HL-60/S4 treated with retinoic acid at 250 ng/mL for 4 days and 3 days (cell line): ENCODE results near the gene MAPT.

ENCODE experiments used
- in situ Hi-C: fragments of 300-500 bp; cut with MboI; formaldehyde crosslinking; loops from 2 replicates; pipeline ENCODE4 v1.7.0; 2022; ENCODE audit warnings: low sequenced_read_pairs

Gene MAPT

DNA sequence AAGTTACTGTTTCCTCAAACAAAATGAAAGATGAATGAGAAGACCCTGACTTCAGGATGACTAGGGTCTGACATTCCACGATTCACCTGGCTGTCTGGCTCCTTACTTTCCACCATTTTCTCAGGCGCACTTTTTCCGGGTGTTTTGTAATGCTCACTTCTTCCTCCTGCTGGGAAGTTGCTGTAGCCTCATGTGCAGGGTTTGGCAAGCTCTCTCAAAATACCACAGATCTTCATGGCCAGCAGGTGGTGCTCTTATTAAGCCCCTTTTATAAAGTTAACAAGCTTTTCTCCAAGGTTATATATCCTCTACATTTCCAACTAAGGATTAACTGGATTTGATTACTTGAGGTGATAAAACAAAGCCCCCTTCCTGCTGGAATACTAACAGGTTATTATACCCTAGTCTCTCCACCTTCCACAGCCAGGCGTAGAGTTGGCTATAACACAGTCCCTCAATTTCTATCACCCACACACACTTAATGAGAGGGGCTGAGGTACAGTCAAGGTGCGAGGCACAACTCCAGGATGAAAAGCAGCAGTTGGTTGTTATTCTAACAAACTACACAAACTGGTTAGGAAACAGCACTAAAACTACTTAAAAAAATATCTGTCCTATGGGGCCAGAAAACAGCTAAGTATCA is 150.1 kb downstream of the MAPT start:
- in situ Hi-C loops, result no loop called here

DNA sequence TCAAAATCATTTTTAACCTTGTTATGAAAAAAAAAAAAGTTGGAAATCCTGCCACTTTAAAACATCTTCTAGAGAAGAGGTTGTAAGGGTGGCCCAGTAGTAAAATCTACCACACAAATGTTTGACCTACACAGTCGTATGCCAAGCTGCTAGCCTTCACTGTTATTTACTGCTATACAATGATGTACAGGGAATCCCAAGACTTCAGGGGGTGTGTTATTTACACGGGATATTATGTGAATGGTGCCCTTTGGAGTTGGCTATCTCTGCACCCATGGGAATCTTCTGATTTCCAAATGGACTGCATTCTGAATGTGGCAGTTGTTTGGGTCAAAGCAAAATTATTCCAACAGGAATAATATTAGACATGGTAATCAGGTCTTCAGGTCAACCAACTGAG is 150.6 kb downstream of the MAPT start:
- in situ Hi-C loops, result no loop called here

DNA sequence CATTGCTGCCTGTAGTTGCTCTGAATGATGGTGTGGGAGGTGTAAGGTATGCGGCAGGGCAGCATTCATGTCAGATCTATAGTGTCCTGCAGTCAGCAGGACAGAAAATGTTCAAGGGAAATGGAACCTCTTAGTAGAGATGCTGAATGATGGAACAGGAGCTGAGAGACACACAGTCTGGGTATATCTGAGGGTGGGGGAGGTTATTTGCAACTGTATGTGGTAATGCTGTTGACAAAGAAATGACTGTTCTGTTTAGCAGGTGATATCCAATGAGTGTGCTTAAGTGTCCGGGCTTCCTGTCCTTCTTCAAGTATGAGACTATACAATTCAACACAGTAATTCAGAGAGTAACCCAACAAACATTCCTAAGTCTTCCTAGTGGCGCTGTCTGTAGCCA is 151.3 kb downstream of the MAPT start:
- in situ Hi-C loops, result no loop called here

DNA sequence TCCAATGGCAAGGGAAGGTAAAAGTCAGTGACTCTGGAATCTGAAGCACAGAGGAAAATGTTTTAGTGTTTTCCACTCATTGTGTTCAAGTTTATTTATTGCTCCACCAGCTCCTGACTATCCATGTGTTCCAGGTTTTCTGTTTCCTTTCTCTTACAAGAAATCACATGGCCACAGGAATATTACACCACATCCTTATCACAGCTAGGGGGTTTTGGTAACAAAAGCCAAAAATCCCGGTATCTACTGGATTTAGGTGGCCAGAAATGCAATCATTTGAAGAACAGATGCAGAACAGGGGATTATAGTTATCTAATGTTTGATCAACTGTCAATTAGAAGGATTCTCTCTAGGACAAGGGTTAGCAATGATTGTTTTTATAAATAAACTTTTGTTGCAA is 152.6 kb downstream of the MAPT start:
- in situ Hi-C loops, result no loop called here

DNA sequence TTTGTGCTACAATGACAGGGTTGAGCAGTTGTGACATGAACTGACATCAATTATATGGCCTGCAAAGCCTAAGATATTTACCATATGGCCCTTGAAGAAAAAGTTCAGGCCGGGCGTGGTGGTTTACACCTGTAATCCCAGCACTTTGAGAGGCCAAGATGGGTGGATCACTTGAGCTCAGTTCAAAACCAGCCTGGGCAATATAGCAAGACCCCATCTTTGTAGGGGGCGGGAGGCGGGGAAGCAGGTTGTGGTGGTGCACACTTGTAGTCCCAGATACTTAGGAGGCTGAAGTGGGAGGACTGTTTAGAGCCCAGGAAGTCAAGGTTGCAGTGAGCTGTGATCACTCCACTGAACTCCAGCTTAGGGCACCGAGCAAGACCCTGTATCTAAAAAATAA is 153.0 kb downstream of the MAPT start:
- in situ Hi-C loops, result no loop called here

DNA sequence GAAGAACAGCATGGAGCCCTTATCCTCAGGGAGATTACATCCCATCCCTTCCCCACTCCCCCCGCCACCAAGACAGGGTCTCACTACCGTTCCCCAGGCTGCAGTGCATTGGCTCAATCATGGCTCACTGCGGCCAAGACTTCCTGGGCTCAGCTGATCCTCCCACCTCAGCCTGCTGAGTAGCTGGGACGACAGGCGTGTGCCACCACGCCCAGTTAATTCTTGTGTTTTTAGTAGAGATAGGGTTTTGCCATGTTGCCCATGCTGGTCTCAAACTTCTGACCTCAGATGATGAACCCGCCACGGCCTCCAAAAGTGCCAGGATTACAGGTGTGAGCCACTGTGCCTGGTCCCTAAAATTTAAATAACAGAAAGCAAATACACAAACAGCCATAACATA is 153.5 kb downstream of the MAPT start:
- in situ Hi-C loops, result no loop called here

DNA sequence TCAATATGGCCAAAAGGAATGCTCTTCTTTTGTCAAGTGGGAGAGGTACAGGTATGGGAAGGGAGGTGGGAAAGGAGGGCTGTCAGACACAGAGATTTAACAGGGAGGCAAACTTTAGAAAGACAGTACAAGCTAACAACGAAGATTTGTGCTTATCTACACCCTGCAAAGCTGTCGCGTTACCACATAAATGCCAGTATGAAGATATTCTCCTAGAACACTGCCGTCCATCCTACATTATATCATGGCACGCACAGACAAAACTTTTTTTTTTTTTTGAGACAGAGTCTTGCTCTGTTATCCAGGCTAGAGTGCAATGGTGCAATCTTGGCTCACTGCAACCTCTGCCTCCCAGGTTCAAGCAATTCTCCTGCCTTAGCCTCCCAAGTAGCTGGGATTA is 155.3 kb downstream of the MAPT start:
- in situ Hi-C loops, result no loop called here

DNA sequence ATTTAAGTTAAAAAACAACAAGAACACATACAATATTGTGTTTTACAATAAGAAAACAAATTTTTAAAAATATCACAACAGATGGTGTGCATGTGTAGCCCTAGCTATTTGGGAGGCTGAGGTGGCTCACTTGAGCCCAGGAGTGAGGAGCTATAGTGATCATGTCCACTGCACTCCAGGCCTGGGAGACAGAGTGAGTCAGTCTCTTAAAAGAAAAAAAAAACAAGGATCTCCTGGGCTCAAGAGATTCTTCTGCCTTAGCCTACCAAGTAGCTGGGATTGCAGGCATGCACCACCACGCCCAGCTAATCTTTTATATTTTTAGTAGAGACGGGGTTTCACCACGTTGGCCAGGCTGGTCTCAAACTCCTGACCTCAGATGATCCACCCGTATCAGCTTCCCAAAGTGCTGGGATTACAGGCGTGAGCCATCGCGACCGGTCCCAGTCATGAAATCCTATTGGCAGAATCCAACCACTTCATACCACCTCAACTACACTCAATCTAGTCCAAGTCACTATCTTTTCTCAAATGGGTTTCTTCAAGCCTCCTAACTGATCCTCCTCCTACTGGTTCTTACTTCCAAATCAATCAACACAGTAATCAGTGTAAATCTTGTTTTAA is 159.7 kb downstream of the MAPT start:
- in situ Hi-C loops, result no loop called here

DNA sequence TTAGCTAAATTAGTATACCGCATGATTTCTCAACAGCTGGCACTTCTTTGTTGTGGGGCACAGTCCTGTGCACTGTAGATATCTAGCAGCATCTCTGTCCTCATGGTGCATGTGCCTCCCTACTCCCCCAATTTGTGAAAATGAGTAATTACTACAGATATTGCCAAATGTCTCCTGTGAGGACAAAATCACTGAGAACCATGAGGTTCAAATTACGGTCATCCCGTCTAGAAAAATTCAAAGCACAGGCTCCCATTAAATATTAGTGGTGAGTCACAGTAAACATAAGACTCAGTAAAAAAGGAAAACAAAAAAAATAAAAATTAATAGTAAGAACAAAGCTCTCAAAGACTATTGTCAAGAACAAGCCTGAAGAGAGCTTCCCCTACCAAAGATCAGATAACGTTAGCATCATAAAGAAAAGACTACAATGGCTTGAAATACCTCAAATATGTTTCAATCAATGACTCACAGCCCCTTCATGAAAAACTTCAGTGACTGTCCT is 162.5 kb downstream of the MAPT start:
- in situ Hi-C loops, result no loop called here

DNA sequence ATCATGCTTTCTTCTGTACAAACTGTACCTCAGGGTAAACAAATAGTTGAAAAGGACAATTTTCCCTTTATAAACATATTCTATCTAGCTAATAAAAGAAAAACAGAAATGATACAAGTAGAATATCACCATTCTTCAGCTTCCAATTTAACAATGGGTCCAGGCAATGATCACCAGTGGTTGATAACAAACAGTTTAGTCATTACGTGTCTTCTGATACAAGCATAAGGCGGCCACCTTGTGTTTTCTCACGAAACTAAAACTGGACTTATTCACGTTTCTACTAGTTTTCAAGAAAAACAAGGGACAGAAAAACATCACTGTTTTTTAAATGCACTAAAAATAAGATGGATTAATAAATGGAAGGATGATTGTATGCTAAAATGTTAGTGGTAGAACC is 163.0 kb downstream of the MAPT start:
- in situ Hi-C loops, result no loop called here

DNA sequence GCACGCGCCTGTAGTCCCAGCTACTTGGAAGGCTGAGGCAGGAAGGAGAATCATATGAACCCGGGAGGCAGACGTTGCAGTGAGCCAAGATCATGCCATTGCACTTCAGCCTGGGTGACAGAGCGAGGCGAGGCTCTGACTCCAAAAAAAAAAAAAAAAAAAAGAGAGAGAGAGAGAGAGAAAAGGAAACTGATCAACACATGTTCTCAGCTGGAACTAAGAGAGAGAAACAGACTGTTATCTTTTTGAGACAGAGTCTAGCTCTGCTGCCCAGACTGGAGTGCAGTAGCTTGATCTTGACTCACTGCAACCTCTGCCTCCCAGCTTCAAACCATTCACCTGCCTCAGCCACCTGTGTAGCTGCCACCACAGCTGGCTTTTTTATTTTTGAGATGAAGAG is 165.1 kb downstream of the MAPT start:
- in situ Hi-C loops, result no loop called here

DNA sequence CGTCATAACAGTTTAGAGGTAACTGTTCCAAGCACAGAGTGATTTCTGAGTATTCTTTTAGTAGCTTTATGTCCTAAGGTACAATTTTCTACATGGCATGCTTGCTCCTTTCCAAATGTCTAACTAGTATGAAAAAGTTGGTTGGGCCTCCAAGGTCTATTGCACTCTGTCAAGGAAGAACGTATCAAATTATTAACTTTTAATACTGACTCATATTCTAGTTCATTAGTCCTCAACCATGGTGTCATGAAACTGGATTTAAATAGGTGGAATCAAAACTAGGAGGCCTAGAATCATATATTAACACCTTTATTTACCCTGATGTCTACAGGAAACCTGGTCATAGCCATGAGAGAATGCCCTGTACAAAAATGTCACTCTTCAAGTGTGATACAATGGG is 166.1 kb downstream of the MAPT start:
- in situ Hi-C loops, result no loop called here

DNA sequence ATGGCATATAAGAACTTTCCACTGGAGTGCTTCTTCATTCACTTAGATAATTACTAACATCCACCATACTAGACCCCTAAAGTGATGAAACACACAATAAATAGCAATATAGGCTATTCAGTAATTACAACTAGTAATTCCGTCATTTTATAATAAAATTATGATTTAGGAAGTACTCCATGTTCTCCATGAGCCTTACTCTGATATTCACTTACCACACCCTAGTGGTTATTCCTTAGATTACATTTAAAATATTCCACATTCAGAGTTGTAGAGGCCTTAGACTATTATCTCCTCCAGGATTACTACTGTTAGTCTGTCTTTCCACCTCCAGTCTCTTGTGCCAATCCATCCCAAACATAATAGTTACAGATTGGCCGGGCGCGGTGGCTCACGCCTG is 167.1 kb downstream of the MAPT start:
- in situ Hi-C loops, result no loop called here

DNA sequence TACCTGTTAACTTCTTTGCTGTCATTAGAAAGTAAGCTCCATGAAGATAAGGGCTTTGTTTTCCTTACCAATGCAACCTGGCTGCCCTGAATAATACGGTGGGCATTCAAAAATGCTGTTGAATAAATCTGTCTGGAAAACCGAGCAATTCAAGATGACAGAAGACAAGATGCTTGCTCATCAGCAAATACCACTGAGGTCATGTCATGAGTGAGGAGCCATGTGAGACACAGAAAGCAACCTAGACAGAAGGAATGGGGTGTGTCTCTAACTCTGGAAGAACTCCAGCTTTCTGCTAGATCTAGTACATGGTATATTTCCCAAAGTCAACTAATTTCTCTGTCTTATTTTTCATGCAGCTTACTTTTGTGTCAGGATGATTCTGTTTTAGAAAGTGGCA is 168.9 kb downstream of the MAPT start:
- in situ Hi-C loops, result no loop called here

DNA sequence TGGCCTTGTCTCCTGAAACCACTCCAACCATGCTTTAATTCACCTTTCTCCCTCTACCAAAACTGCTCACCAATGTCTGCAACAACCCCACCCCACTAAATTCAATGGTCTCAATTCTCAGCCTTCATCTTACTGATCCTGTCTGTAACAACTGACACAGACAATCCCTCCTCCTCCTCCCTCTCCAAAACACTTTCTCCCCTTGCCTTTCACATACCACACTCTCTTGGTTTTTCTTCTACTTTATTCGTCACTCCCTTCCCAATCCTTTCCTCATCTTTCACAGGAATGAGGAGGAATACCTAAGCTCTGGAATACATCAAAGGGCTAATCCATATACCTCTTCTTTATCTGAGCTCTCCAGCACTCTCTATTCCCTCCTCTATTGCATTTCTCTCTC is 170.1 kb downstream of the MAPT start:
- in situ Hi-C loops, result no loop called here

DNA sequence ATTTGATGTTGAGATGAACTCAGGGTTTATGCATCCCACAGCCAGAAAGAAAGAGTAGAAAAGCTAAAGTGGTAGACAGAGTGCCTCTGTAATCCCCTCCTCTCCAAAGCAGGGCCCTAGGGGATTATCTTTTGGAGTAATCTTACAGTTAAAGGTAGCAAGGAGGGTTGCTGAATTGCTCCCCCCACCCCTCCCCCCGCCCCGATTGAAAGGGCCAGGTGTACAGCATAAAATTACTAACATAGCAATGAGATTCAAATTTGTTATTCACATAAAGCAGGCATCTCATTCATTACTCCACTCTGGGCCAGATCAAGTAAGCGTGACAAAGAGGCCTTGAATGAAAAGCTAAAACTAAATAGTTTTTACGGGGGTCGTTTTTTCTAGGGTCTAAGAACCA is 177.4 kb downstream of the MAPT start:
- in situ Hi-C loops, result no loop called here

DNA sequence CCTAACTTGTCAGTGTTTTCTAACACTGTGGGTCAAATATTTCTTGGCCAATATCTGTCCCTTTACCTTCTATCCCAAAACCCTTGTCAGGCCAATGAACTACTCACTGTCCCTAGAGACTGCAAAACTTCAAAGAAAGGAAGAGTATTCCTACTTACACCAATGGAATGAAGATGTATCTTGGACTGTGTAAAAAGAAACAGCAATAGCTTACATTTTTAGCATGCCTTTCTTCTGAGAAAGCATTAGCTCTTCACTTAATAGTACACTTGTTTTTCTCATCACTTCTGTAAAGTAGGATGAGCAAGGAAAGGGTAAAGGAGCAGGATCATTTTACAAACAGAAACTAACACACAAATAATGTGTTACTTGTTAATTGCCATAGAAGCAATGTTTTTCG is 178.6 kb downstream of the MAPT start:
- in situ Hi-C loops, result no loop called here

DNA sequence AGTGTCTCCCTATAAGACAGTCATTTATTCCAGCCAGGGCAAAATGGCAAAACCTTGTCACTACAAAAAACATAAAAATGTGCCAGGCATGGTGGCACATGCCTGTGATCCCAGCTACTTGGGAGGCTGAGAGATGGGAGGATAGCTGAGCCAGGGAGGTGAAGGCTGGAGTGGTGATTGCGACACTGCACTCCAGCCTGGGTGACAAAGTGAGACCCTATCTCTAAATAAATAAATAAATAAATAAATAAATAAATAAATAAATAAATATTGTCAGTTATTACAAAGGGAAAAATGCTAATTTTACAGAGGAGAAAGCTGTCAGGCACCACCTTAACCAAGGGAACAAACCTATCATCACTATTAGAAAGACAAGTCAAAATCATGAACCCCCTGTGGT is 180.2 kb downstream of the MAPT start:
- in situ Hi-C loops, result no loop called here
